ENCODE measurements around the gene UIMC1. TPM values are rescaled to one million over a fixed set of nuclear protein-coding genes. Genes with fewer than 3 reads are reported as not detected.

Gene UIMC1
- polyA plus RNA-seq, 3 donors = 14.8 to 35.6 (median 19.1) TPM

GRCh38 chr5:176878906-176879662 lies 127.5 kb downstream of the UIMC1 start:
- H3K36me3 Mint-ChIP-seq = peaks cover 39 to 45% of the 10 kb centered on the region in 2 donors
- Histone ChIP-seq H3K9ac (ENCODE audit: insufficient read depth, low read length, poor library complexity, severe bottlenecking) (no peak overlapping the region), H3K27me3 (ENCODE audit: control insufficient read depth in 2 of 2, insufficient read depth in 2 of 2, low read length in 2 of 2) (no peaks in the 10 kb centered on the region), H3K36me3 (replicated peaks in 1 of 2; ENCODE audit: control insufficient read depth in 1 of 2, insufficient read depth in 2 of 2, low read length in 2 of 2) (peaks cover 42 to 44% of the 10 kb centered on the region in 2 donors), H2AFZ (ENCODE audit: insufficient read depth, low read depth, low read length, poor library complexity, severe bottlenecking) (no peak overlapping the region), H3K27ac (ENCODE audit: low read depth in 1 of 2, low read length in 2 of 2) (no peak overlapping the region), H3K79me2 (ENCODE audit: insufficient read depth, low read length) (no peaks in the 10 kb centered on the region), H3K4me2 (replicated peaks; ENCODE audit: extremely low read depth, low read length, poor library complexity, severe bottlenecking) (no peak overlapping the region), H3K4me3 (replicated peaks in 1 of 3; ENCODE audit: low read depth in 2 of 3, low read length in 3 of 3) (no peak overlapping the region), H3K4me1 (ENCODE audit: control insufficient read depth in 1 of 2, insufficient read depth in 2 of 2, low read length in 2 of 2) (no peaks in the 10 kb centered on the region), H4K20me1 (ENCODE audit: insufficient read depth, low read length) (peaks cover 100% of the 10 kb centered on the region), H3K9me3 (replicated peaks in 1 of 2; ENCODE audit: control insufficient read depth in 1 of 2, insufficient read depth in 1 of 2, low read length in 2 of 2) (no peaks in the 10 kb centered on the region)
- intact Hi-C loops (cut with micrococcal nuclease) = no loop called here
- no peak for TF ChIP-seq CTCF (IDR thresholded peaks at IDR 0.05)
- 90% methylated on average over 13 of the region's 23 CpGs for WGBS (ENCODE audit: insufficient coverage)
- no peak for DNase-seq
- H3K4me1 Mint-ChIP-seq = peaks cover 15% of the 10 kb centered on the region
- H3K4me3 Mint-ChIP-seq = no peak overlapping the region
- H3K27me3 Mint-ChIP-seq (ENCODE audit: low read depth in 3 of 3) = peaks cover 5 to 24% (median 14%) of the 10 kb centered on the region in 3 donors
- peak overlapping the region in 3 of 7 donors; percentile 1 to 30 (median 15) for H3K27ac Mint-ChIP-seq
- H3K9me3 Mint-ChIP-seq = peaks cover 0 to 8% (median 1%) of the 10 kb centered on the region in 7 donors

- Histone ChIP-seq H3K4me3 (replicated peaks in 1 of 3; ENCODE audit: low read depth in 2 of 3, low read length in 3 of 3) (no peak overlapping the region), H3K4me1 (ENCODE audit: control insufficient read depth in 1 of 2, insufficient read depth in 2 of 2, low read length in 2 of 2) (no peaks in the 10 kb centered on the region), H4K20me1 (ENCODE audit: insufficient read depth, low read length) (peaks cover 100% of the 10 kb centered on the region), H2AFZ (ENCODE audit: insufficient read depth, low read depth, low read length, poor library complexity, severe bottlenecking) (no peak overlapping the region), H3K4me2 (replicated peaks; ENCODE audit: extremely low read depth, low read length, poor library complexity, severe bottlenecking) (no peak overlapping the region), H3K79me2 (ENCODE audit: insufficient read depth, low read length) (no peaks in the 10 kb centered on the region), H3K27ac (ENCODE audit: low read depth in 1 of 2, low read length in 2 of 2) (no peak overlapping the region), H3K9ac (ENCODE audit: insufficient read depth, low read length, poor library complexity, severe bottlenecking) (no peak overlapping the region), H3K9me3 (replicated peaks in 1 of 2; ENCODE audit: control insufficient read depth in 1 of 2, insufficient read depth in 1 of 2, low read length in 2 of 2) (no peaks in the 10 kb centered on the region), H3K27me3 (ENCODE audit: control insufficient read depth in 2 of 2, insufficient read depth in 2 of 2, low read length in 2 of 2) (no peaks in the 10 kb centered on the region), H3K36me3 (replicated peaks in 1 of 2; ENCODE audit: control insufficient read depth in 1 of 2, insufficient read depth in 2 of 2, low read length in 2 of 2) (peaks cover 36 to 38% of the 10 kb centered on the region in 2 donors)
- no CpG with 5 or more reads among the region's 12 CpGs for WGBS (ENCODE audit: insufficient coverage)
- H3K9me3 Mint-ChIP-seq = peaks cover 0 to 9% (median 1%) of the 10 kb centered on the region in 7 donors
- peaks cover 15% of the 10 kb centered on the region for H3K4me1 Mint-ChIP-seq
- H3K4me3 Mint-ChIP-seq = no peak overlapping the region
- no peak for DNase-seq
- TF ChIP-seq CTCF (IDR thresholded peaks at IDR 0.05) = no peak
- intact Hi-C loops (cut with micrococcal nuclease) = no loop called here
- no peak overlapping the region for H3K27ac Mint-ChIP-seq
- H3K36me3 Mint-ChIP-seq = peaks cover 33 to 38% of the 10 kb centered on the region in 2 donors
- H3K27me3 Mint-ChIP-seq (ENCODE audit: low read depth in 3 of 3) = peaks cover 5 to 27% (median 14%) of the 10 kb centered on the region in 3 donors
Observed at GRCh38 chr5:176878463-176878862, 128.1 kb downstream of the UIMC1 start.

Measured in CD14-positive monocyte (primary cell).